NCI-H748 (cell line): ENCODE results near the gene LNPEP.

ENCODE experiments used
- DNase-seq: peaks from one replicate; lab custom pipeline; 2025; ENCODE audit not compliant: unreplicated experiment; lab: John Stamatoyannopoulos, UW

Gene LNPEP

DNA sequence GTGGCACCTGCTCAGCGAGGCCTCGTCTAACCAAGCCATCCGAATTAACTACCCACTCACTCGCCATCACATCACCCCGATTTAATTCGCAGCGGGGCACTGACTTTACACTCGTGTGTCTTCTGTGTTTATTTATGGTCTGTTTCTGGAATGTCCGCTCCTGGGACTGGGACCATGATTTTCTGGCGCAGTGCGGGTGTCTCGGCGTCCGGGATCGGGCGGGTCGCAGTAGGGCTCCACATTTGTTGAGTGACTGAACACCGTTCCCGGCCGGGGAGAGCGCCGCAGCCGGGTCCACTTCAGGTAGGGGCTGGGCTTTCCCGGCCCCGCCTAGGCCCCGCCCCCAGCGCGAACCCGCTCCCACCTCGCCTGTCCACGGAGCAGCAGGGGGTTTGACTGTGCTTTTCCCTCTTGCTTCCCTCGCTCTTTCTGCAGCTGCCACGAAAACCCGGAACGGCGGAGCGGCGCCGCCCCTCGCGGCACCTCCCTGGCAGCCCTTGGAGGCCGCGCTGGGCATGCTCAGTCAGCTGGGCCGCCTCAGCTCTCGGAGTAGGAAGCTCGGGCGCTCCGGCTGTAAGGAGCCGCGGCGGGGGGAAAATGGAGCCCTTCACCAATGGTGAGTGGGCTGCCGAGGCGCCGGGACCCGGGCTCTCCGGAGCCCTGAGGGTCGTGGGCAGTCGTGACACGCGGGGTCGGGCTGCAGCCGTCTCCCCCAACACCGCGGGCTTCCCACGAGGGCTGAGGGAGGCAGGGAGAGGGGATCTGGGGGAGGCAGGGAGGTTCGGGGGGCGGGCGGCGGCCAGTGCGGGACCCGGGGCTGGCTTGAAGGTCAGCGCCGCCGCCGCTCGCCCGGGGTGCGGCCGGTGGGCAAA is at the start of gene LNPEP:
TSS of gene LNPEP (plus strand) at position 522 of the 872 bp plus-strand sequence. CDS start at position 598, 76 bp downstream.
- DNase-seq = peak; percentile 97

- no peak for DNase-seq
These were observed 42.5 kb upstream of the LNPEP start for GRCh38 chr5:96893342-96893741.

- no peak for DNase-seq
These were observed 39.6 kb upstream of the LNPEP start for GRCh38 chr5:96896276-96896675.

DNA sequence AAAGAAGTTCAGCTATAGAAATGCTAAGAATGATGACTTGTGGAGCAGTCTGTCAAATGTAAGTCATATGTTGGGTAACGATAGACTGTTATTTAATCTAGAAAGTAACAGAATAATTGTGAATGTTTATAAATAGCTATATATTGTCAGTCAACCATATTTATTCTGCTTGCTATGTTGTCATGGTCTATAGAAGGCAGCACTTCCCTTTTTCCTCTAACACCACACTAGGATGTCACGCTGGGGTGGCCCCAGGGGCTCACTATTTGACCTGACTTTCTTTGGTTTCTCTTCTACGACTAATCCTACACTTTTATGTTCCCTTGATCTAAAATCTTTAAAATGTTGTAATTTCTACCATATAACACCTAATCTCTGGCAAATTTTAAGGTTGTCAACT is 39.1 kb upstream of the LNPEP start:
- no peak for DNase-seq

DNA sequence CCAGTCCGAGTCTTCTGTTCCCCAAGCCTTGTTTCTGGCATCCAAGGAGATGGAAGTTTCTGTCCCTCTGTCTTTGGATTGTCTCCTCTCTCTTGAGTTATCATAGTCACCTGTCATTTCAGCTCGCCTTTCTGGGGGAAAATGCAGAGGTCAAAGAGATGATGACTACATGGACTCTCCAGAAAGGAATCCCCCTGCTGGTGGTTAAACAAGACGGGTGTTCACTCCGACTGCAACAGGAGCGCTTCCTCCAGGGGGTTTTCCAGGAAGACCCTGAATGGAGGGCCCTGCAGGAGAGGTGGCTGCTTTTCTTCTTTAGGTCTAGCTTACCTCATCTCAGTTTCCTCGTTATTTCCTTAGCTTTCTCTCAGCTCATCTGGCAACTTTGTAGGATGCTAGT is 34.5 kb upstream of the LNPEP start:
- DNase-seq = no peak

DNA sequence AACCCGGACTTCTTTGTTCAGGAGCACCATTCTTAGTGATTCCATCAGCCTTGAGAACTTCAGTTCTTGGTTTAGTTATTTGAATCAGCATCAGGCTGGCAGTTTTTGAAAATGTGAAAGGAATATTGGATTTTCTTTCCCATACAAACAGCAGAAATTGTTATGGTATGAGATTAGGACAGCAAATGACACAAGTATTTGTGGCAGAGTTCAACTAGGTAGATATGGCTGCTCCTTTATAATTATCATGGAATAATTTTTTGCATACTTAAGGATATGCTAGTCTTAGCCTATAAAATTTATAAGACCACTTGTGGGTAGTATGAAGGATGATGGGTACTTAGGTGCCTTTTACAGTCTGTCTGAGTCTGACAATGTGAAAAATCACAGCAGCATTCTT is 34.0 kb upstream of the LNPEP start:
- no peak for DNase-seq

- no peak for DNase-seq
These were observed 33.0 kb upstream of the LNPEP start for GRCh38 chr5:96902876-96903275.

- DNase-seq = no peak
These were observed 32.6 kb upstream of the LNPEP start for GRCh38 chr5:96903300-96903699.

GRCh38 chr5:96904054-96904931 is 31.6 kb upstream of the LNPEP start:
- DNase-seq = no peak

GRCh38 chr5:96905864-96906263 is 30.0 kb upstream of the LNPEP start:
- no peak for DNase-seq

DNA sequence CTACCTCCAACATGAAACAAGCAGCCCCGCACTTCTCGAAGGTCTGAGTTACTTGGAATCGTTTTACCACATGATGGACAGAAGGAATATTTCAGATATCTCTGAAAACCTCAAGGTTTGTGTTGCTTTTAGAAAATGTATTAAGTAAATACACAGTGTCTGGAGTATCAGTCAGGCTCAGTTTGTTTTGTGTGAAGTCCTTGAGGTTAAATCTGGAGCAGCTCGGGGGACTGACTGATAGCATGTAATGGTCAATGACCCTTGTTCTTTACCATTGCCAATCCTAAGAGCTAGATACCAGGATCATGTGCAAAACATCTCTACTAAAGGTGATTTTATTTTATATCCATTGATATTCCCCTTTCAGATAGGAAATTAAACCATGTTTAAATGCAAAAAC is 26.9 kb upstream of the LNPEP start:
- DNase-seq = no peak

DNA sequence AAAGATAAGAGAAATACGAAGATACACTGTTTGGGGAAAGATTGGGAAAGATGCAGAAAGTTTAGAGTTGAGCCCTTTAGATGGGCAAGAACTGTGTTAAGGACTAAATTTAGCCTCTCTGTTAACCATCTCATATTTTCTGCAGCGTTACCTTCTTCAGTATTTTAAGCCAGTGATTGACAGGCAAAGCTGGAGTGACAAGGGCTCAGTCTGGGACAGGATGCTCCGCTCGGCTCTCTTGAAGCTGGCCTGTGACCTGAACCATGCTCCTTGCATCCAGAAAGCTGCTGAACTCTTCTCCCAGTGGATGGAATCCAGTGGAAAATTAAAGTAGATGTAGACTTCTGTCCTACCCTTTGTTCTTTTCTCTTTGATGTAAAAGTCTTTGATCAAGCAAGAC is 26.4 kb upstream of the LNPEP start:
- DNase-seq = no peak

GRCh38 chr5:96911139-96911538 is 24.7 kb upstream of the LNPEP start:
- no peak for DNase-seq

GRCh38 chr5:96913233-96913632 is 22.6 kb upstream of the LNPEP start:
- no peak for DNase-seq

DNA sequence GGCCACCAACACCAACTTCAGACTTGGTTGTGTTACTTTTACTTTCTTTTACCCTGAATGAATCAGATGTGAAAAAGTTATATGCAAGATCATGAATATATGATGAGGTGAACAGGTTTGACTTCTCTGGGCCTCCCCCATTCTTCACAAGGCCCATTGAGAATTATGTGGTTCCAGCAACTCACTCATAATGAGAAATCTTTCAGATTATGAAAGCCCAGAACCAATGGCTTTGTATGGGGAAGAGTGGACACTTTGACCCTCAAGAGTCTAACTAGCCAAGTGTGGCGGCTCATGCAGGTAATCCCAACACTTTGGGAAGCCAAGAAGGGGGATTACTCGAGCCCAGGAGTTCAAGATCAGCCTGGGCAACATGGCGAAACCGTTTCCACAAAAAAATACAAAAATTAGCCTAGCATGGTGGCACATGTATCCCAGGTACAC is 16.1 kb upstream of the LNPEP start:
- no peak for DNase-seq

- DNase-seq = no peak
These were observed 15.0 kb upstream of the LNPEP start for GRCh38 chr5:96920744-96921355.

DNA sequence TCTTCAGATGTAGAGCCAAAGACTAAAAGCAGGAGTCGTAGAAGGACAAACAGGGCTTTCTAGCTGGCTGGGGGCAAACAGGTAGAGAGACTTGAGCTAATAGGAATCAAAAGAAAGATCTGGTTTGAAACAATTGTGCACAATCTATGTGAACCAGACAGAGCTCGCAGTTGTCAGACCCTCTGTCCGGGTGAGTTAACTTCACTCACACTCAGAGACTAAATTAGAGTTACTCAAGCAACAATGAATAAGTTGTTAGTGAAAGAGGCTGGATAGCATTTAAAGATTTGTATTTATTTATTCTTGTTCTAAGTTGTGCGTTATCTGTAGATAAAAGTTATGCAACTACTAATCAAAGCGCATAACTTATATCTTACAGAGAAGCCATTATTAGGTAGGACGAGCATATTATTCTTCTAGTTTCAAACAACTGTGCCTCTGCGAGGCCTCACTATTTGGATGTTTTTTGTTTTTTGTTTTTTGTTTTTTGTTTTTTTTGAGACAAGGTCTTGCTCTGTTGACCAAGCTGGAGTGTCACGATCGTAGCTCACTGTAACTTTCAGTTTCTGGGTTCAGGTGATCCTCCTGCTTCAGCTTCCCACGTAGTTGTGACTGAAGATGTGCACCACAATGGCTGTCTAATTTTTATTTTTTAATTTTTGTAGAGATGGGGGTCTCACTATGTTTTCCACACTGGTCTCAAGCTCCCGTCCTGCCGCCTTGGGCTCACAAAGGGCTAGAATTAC is 13.2 kb upstream of the LNPEP start:
- no peak for DNase-seq

- DNase-seq = peak; percentile 74
These were observed 11.8 kb upstream of the LNPEP start for GRCh38 chr5:96924016-96924443.

- DNase-seq = no peak
These were observed 9.6 kb upstream of the LNPEP start for GRCh38 chr5:96926276-96926675.

DNA sequence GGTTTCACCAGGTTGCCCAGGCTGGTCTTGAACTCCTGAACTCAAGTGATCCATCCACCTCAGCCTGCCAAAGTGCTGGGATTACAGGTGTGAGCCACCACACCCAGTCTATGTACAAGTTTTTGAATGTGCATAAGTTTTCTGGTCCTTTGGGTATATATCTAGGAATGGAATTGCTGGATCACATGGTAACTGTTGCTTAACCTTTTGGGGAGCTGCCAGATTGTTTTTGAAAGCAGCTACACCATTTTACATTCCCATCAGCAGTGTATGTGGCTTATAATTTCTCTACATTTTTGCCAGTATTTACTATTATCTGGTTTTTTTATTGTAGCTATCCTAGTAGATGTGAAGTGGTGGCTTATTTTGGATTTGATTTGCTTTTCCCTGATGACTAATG is 8.9 kb upstream of the LNPEP start:
- no peak for DNase-seq
